T-helper 1 cell (primary cell): Measurements from ENCODE around the gene ADAMTS14.

Experiments
- DNase-seq, 5 donors: peaks; one replicate each; pipeline ENCODE4 v3.0.0-alpha.2; 2012 to 2020

Gene ADAMTS14

DNA sequence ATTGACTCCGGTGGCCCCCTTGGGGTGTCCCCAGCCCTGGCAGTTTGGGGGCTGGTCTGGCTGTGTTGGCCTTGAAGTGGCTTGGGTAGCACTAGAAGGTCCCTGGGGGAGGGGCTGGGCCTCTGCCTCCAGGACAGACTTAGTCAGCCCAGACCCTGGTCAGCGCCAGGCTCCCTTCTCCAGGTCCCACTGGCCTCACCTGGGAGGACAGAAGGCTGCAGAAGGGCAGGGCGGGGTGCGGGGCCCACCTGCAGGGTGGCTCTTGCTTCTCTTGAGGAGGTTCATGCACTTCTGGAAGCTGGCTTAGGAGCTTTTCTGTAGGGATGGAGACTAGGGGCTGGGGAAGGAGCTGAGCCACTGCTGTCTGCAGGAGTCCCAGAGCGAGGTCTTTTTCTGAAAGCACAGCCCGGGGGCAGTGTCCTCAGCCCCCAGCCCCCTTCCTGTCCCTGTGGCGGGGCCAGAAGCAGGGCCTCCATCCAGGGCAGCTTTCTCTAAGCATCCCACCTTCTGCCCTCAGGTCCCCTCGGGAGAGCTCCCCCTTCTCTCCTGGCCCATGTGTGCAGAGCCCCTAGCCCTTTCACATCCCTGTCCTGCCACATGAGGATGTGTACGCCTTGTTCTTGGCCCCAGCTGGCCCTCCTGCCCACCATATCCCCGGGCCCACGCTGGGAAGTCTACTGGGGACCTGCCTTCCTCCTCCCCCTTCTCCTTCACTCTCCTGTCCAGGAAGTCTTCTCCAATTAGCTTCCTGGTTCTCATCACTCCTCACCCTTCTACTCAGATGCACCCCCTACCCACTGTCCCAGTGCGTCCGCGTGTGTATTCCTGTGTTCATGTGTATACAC, 101.9 kb downstream of the ADAMTS14 start:
- no peak for DNase-seq

DNA sequence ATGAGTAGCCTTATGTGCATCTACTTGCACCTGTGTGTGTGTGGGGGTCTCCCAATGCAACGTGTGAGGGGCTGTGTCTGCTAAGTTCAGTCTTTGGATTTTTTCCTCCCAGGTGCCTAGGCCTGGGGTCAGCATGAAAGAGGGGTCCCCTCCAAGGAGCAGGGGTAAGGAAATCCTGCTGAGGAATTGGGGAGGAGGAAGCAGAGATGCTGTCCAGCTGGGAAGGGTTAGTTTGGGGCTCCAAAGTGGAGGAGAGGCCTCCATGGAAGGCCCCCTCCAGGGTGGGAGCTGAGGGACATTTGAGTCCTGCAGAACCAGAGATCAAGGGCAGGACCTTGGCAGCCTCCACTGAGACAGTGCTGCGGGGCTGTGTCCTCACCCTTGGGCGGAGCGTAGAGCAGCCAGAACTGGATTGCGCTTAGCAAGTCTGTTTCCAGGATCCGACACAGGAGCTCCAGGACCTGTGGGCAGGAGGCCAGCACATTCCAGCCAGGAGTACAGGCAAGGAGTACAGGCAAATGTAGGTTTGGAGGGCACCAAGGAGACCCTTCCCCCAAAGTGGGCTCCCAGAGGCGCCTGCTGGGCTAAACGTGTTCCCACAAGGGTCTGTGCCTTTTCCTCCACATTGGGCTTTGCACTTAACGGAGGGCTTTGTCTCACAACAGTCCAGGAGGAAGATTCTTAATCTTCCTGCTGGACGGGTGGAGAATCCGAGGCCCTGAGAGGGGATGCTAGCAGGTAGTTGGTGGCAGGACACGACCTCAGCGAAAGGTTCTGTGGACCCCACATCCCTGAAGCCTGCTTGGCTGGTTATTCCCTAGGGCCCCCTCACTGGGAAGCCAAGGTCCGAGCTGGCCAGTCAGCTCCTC, 102.7 kb downstream of the ADAMTS14 start:
- no peak for DNase-seq

DNA sequence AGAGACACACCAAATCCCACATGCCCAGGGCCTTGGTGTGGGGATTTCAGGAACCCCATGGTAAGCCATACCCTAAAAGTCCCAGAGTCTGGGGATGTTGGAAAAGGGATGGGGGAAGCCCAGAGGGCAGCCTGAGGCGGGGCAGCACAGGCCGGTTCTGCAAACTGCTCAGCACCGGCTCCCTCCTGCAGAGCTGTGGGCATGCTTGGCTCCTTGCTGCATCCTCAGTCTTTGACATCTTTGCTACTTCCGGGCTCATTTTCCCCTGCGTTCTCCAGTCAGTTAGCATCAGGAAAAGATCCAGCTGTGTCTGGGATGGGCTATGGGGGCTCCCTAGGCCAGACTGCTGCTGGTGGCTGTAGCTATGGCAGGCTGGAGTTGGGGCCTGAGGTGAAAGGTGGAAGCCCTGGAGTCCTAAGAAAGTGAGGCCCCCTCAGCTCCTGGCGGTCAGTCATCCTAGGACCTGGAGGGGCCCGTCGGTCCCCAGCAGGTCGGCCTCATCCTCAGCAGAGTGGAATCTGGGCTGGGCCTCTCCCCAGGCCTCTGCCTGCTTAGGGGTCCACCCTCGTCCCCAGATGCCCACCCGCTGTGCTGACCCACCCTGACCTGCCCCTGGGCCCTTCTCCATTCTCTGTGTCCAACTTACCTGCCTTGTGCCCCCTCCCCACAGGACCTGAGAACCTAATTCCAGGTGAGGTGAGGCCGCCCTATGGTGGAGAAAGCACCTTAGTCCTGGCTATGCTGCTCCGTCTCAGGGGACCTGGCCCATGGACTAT, 103.6 kb downstream of the ADAMTS14 start:
- DNase-seq: no peak

DNA sequence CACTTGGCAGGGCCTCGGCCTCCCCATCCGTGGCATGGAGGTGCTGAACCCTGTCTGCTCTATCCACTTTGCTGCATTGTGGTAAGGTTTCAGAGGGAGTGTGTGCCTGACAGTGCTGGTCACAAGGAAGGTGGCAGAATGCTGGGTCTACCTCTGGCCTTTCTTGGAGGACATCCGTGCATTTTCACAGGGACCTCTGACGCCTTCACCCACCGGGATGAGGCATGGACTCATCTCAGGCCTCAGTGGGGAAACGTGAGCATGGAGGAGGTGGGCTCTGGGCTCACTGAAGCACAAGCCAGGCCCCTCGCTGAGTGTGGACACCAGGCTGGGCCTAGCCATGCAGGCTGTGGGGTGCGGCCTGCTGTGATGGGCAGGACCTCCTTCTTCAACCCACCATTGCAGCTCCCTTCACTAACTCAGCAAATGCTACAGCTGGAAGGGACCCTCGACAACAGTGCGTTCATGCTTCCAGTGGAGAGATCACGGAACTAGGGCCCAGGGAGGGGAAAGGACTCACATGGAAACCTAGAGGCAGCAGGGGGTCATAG, 104.2 kb downstream of the ADAMTS14 start:
- no peak for DNase-seq

DNA sequence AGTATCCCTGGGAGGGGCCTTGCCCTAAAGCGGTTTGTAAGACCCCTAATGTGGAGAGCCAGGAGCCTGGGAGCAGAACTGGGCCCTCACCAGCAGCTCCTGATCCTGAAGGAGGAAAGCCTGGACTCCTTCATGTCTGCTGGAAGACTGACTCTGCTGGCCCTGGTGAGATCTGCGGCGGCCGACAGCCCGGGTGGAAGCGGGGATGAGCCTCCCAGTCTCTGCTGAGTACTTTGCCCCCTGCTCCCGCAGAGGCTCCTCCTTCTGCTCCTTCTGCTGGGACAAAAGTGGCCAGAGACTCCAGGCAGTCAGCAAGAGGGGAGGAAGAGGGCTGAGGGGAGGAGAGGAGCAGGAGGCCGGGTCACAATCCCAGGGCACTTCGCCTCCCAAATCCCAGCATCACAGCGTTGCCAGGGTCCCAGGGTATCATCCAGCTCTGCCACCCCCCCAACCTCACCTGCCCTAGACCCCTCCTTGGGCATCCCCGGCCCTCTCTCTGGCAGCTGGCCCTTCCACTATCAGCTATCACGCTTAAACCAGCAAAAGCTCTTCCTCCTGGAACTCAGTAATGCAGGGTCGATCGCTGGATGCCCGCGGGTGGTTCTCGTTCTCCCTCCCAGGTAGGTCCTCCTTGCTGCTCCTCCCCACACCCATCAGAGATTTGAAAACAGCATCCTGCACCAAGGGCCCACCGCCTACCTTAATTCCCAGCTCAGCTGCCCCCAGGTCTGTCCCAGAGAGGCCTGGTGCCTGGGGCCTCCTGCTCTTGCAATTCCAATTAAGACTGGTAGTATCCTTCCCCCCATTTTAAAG, 105.0 kb downstream of the ADAMTS14 start:
- no peak for DNase-seq

DNA sequence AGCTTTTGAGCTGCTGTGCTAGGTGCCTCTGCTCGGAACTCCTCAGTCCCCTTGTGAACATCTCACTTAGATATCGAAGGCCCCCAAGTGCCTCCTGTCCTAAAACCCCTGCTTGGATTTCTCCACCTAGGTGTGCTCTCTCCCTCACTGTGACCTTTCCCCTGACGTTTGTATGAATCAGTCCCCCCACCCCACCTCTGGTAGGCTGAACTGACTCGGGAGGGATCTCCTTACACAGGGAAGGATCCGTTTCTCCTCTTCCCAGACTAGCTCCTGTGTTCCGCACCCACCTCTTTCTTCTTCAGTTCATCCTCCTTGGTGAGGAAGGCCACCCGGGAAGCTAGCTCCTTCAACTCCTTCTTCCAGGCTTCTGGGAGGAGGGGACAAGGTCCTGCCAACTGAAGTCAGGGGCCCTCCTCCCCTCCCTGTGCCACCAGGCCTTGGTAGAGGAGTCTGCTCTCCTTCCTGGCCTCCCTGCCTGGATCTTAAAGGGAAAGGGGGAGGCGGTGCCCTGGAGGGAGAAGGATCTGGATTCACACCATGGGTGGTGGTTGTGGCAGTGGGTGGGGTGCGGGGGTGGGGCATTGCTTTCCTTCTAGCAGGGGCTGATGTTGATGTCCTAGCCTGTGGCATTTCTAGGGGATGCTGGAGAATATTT, 106.1 kb downstream of the ADAMTS14 start:
- no peak for DNase-seq

DNA sequence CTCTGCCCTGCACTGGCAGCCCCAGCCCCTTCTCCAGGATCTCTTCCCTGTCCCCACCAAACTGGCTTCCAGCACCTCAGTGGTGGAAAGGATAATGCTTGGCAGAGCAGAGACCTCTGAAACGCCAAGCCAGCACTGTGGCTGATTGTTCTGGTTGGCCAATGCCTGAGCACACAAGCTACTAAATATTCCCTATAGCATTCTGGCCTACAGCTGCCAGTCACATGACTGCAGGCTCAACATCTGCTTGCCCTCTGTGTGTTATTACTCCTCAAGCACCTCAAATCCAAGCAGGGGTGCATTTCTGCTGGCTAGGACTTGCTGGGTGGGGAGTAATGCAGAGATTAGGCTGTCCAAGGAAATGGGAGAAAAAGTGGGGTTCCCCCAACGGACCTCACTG, 106.8 kb downstream of the ADAMTS14 start:
- DNase-seq: no peak

DNA sequence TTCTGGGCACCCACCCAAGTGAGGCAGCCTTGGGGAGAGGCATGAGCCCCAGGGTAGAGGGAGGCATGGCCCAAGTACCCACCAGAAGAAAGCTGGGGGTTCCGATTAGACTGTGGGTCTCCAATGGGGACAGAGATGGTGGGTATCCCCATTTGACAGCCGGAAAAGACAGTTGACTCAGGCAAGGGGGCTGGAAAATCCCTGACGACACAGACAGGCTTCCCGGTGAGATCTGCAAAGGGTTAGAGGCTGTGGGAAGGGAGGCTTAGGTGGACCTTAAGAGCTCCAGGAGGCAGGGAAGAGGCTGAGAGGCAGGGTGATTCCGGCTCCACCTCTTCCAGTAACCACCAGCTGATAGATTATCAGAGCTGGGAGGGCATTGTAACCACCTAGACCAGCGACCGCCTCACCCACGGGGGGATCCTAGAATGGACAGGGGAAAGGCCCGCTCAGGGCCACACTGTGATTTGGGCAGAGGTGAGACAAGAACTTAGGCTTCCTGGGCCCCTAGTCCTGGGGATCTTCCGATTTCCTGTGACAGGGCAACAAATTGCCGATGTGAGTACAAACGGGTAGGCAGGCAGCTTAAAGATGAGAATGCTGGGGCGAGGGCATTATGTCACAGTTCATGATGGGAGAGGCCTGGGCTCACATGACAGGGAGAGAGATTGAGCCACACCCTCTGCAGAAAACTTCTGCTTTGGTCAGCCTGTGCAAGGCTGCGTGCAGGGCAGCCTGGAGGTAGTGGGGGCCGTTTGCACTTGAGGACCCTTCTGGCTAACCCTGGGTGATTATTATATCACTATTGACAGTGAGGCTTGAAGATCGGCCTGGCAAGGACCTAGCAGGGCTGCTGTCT, 107.4 kb downstream of the ADAMTS14 start:
- no peak for DNase-seq

DNA sequence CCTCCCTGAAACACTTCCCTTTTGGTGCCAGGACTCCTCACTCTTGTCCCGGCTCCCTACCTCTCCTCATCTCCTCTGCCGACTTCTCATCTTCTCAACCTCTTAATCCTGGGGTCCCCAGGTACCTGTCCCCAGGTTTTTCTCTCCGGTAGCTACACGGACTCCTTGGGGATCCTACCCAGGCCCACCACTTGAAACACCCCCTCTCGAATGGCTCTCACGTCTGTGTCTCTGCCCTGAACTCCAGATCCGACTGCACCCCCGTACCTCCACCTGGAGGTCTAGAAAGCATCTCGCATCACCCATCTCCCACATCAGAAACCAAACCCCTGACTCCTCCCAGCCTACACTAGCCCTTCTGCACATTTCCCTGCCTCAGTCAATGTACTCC, 108.1 kb downstream of the ADAMTS14 start:
- no peak for DNase-seq

DNA sequence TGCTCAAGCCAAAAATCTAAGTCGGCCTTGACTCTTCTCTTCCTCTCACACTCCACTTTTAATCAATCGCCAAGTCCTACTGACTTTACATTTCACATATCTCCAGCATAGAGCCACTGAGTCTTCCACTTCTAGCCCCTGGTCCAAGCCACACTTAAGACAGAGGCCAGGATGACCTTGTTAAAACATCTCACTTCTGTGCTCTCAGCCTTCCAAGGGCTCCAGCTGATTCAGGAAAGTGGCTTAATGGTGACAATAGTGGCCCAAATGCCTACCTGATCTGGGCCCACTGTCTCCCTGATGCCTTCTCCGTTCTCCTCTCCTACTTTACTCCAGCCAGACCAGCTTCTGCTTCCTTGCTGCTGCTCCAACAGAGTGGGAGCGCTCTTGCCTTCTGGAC, 108.5 kb downstream of the ADAMTS14 start:
- no peak for DNase-seq

DNA sequence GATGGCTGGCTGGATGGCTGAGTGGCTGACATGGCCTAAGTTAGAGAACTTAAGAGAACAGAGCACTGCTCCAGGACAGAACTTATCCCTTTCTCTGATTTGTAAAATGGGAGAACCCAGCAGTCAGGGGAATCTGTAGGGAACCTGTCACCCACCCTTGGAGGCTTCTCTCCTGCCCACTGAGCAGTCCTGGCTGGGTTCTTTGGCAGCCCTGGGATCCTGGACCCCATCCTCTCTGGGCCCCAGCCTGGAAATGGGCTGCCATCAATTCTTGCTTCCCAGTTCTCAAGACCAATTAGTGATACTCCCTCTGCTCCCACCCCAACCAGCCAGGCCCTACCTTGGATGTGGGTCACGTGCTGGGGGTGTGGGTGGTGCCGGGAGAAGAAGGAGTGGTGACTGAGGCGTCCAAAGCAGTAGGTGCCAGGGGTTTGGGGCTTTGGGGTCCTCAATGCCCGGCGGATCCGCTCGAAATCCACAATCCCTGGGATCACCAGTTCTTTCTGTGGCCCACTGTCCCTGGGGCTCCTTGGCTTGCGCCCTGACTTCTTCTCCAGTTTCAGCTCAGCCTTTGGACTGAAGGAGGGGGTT, 109.2 kb downstream of the ADAMTS14 start:
- DNase-seq: no peak

DNA sequence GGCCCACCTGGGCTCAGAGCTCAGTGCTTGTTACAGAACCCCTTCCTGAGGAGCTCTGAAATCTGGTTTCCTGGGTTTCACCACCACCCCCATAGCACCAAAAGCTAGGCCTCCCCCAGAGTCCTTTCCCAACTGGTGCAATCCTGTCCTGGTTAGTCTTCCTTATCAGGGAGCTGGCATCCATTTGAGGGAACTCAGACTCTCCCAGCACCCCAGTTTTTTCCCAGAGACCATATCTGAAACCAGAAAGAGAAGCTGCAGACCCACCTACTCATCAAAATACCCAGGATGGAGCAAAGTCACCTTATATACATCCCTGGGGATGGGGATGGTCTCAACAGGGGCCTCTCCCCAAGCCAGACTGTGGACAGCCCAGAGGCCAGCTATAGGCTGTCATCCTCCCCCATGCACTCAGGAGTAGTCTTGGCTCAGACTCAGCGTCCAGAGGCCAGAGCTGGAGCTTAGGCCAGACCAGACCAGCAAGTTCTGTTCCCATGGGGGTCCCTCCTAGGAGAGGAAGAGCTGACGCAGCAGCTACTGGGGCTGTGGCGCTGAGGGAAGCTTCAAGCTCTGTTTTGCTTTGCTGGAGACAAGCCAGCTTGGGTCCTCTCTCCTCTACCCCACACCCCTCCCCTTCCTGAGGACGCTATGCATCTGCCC, 109.9 kb downstream of the ADAMTS14 start:
- no peak for DNase-seq

DNA sequence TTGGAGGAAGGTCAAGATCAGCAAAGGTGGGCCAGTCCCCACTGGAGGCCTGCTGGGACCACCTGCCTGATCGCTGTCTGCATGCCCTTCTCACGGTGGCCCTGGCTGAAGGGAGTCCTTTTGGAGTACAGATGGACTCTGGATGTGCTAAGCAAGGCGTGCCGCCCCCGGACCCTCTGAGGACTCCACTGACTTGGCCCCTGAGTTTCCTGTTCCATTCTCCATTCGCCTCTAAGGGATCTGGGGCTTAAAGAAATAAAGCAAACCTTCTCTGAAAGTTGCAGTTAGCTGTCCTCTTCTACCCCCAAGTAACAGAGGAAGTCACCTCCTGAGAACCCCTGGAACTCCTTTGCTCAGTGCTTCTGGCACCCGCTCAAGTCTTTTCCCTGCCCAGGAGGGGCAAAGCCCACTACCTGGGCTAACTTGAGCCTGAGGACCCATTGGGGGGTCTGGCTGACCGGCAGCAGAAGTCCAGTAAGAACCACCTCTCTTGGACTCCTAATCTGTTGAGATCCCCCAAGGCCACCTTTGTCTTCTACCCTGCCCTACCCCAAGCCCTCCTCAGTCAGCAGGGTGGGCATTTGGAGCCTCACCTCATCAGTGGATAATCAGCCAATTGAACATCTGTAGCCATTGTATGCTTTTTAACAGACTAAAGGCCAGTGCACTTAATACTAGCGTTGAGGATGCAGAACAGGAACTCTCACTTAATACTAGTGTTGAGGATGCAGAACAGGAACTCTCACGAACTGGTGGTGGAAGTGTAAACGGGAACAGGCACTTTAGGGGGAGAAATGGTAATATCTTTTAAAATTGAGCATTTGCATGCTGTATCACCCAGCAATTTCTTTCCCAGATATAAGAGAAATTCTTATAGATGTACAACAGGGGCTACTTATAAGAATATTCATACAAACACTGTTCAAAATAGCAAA, 110.7 kb downstream of the ADAMTS14 start:
- DNase-seq: no peak

DNA sequence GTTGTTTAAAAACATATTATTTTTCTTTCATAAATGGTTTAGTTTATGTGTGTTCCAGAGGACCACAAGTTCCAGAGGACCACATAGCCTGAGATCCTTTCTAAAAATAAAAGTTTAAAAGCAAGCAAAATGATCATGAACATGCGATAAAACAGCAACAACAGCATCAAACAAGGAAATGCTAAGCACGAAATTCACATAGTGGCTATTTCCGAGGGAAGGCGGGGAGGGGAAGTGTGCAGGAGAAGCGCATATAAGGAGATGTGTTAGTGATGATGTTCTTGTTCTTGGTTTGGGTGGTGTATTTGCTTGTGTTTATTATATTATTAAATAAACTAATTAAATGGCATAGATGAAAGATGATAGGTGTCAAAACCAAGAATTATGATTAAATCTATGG, 111.7 kb downstream of the ADAMTS14 start:
- no peak for DNase-seq

DNA sequence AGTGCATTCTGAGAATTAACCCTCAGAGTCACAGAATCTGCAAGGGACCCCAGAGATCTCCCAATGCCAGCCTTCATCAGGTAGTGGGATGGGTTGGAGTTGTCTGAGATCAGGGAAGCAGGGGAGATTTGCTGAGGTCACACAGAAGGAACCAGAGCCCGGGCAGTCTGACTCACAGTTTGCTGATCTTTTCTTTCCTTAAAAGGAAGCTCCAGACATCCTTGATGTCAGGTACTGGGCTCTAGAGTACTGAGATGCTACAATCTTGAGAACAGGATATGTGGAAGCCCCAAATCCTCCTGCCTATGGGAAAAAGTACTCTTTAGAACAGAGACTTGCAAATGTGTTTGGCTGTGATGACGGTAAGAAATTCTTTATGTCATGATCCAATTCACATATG, 112.2 kb downstream of the ADAMTS14 start:
- DNase-seq: no peak

DNA sequence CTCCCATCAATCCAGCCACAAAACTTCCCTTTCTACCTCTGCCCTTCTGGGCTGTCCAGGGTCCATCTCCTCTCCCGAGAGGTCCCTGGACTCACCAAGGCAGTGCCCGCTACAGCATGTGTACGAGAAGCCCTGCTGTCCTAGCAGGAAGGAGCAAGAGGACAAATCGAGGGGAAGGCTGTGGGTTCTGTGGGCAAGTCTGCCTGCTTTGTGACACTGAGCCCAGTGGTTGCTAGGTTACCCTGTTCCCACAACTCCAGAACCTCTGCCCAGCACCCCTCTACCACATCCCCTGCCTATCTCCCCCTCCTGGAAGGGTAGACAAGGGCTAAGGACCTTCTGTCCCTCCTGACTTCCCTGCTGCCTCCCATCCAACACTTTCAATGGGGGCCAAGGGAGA, 112.9 kb downstream of the ADAMTS14 start, which contains the start of gene TBATA:
Gene TBATA, minus strand, starts transcription at position 188 of the 400 bp plus-strand sequence. CDS start 1,998 bp downstream, outside the sequence.
- DNase-seq: no peak

DNA sequence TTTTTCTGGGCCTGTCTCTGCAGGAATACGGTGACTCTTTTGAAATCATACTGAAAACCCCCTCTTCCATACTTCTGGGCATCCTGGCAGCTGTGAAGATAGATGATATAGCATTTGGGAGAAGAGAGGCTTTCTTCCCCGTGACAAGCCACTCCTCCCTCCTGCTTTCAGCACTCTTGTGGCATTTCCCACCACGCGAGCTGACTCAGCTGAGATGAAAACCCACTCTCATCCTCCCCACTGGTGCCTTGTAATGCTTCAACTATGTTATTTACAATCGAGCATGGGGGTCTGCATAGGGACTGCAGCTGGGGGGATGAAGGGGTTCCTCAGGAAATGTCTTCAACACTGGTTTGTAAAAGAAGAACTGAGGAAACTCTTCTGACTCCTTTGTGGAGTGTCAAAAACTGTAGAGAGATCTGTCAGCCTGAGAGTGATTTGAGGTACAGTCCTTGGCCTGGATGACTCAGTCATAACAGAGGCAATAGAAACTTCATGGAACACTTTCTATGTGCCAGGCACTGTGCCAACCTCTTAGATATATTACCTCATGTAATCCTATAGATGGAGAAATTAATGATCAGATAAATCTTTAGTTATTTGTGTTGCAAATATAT, 114.6 kb downstream of the ADAMTS14 start:
- no peak for DNase-seq
